Heart right ventricle (tissue), 16 donors: ENCODE measurements around the gene ADK. TPM values are rescaled to one million over a fixed set of nuclear protein-coding genes. Genes with fewer than 3 reads are reported as not detected.

Experiments
- ATAC-seq, 8 donors: fragments of 200-7000 bp; cut with Tn5 transposase; one replicate each; pipeline ENCODE4 v1.9.1; 2020; ENCODE audit warnings: mild to moderate bottlenecking in 8 of 8, moderate library complexity in 8 of 8, moderate number of reproducible peaks in 1 of 8
- DNase-seq, 2 donors: peaks; one replicate each; pipeline ENCODE4 v3.0.0-alpha.2; 2020
- H3K27ac ChIP-seq, 10 donors: fragments of 200-600 bp; sonication (generic) in 2 of 10; one replicate each; pipeline versions ENCODE4 v1.5.0 to v1.8.0; 2020 to 2022; ENCODE audit warnings: mild to moderate bottlenecking in 3 of 10
- H3K27me3 ChIP-seq, 7 donors: fragments of 200-600 bp; one replicate each; pipeline ENCODE4 v1.8.0; 2021 to 2022; ENCODE audit warnings: mild to moderate bottlenecking in 2 of 7
- H3K36me3 ChIP-seq, 9 donors: fragments of 200-600 bp; sonication (generic) in 1 of 9; one replicate each; pipeline versions ENCODE4 v1.5.0 to v1.8.0; 2020 to 2022; ENCODE audit warnings: mild to moderate bottlenecking in 2 of 9
- H3K4me1 ChIP-seq, 9 donors: fragments of 200-600 bp; sonication (generic) in 1 of 9; one replicate each; pipeline versions ENCODE4 v1.5.0 to v1.8.0; 2020 to 2022; ENCODE audit warnings: mild to moderate bottlenecking in 4 of 9
- H3K4me3 ChIP-seq, 10 donors: fragments of 200-600 bp; sonication (generic) in 2 of 10; one replicate each; pipeline versions ENCODE4 v1.5.0 to v1.8.0; 2020 to 2022; ENCODE audit warnings: mild to moderate bottlenecking in 7 of 10, moderate library complexity in 2 of 10
- H3K9me3 ChIP-seq, 11 donors: fragments of 200-600 bp in 10 of 11; sonication (generic) in 2 of 11; one replicate each; pipeline versions ENCODE4 v1.5.0 to v1.8.0; 2013 to 2022; ENCODE audit warnings: mild to moderate bottlenecking in 2 of 11, control low read depth in 1 of 11, moderate library complexity in 1 of 11
- WGBS, 2 donors: extraction: QIAGEN DNeasy Blood & Tissue Kit; methylation state at CpG; one replicate each; pipeline ENCODE4 v1.1.7; 2013; ENCODE audit warnings: inconsistent platforms in 1 of 2; 5-methylcytosine and 5-hydroxymethylcytosine counted together
- intact Hi-C, 10 donors: fragments of 100-400 bp; cut with DNase I; formaldehyde crosslinking; loops; one replicate each; pipeline versions ENCODE4 v1.11.1 to v1.14.2; 2022
- polyA plus RNA-seq, 2 donors: library from polyadenylated mRNA; stranded (reverse); fragments of 200-250 nt; gene quantifications; one replicate each; pipeline ENCODE4 v1.2.3, GENCODE V29; 2013
- total RNA-seq, 10 donors: library from RNA; stranded (reverse); fragmentation: NEBNext Ultra II Directional in 3 of 10; extraction: Animal tissue kit (Norgen Biotek cat#: 25700) in 3 of 10; gene quantifications; one replicate each; pipeline versions ENCODE4 v1.2.1 to v1.2.4, GENCODE V29; 2021 to 2023
- TF ChIP-seq, protein P1 (sequence below), 9 donors: fragments of 200-600 bp; sonication (generic) in 2 of 9; IDR thresholded peaks; one replicate each; pipeline versions ENCODE4 v1.5.0 to v1.8.0; 2021 to 2022; ENCODE audit warnings: antibody characterized with exemption in 9 of 9, mild to moderate bottlenecking in 5 of 9, moderate library complexity in 1 of 9
- donor health status: Arrhythmogenic right ventricular cardiomyopathy.
- donor health status: ischemic (EF 13 %, LVEDD 7.1; RV severe dilation, severe dysfunction).
- donor health status: healthy with polysubstance abuse.
- donor health status: DM: no; HTN: yes; CAD: no.
- donor health status: DM: no; HTN: no; CAD: no.
- donor health status: ischemic (EF 25% LVEDD 6.9; RV normal size, moderate dysfunction).
- donor health status: ischemic (EF 25% LVEDD 5.7; RV mildly dilated, moderate dysfunction).
- donor health status: healthy.
- donor health status: DM: yes; HTN: yes; CAD: no.
- donor health status: Ischemic cardiomyopathy.
- donor health status: ischemic (EF 35%, LVEDD 5.7; RV mildly dilated, moderate dysfunction).
- donor health status: nonischemic (EF 11% LVEDD 7.7; RV severe dilation, severe dysfunction).
- donor health status: DM: yes; HTN: yes; CAD: no.
- donor health status: PGD.
- donor health status: ischemic (EF 29% LVEDD 5.4; RV normal size, mild dysfunction).
- donor health status: nonischemic (EF 23%, LVEDD 6.1; RV moderate dilation, normal function).

The ADK gene
- total and polyA plus RNA-seq, 12 donors, result 13.0 to 50.0 (median 39.1) TPM

DNA sequence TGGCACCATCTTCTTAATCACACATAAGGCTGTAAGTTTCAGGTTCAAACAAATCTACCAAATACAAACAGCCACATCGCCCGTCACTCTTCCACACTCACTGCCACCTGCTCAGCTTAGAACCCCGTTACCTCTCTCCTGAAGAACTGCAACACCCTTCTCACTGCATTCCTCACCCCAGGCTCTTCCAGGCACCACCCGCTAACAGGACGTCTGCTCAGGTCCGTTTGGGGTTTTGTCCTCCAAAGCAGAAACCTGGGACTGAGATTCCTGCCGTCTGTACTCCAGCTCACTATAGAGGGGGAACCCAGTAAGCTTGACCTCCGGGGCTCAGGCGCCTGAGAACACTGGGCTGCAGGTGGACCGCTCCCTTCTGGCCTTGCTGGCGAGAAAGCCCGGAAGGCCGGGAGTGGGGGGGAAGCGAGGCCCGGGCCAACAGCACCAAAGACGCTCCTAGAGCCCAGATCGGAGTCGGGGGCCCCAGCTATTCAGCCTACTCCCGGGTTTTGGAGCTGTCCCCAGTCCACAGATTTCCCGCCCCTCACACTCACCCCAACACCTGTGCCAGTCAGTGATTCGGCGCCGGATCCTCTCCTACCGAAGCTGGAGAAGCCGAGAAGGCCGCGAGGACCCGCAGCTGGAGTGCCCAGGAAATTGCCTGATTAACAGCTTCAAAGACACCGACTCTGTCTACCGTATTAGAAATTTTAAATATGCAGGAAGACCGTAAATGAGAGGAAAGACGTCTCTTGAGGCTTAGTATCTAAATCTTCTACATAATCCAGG, 624 bp upstream of the ADK start, which contains the start of gene AP3M1:
AP3M1 (minus strand) TSS at position 625 of the 786 bp plus-strand sequence. CDS start 12,449 bp downstream, outside the sequence.
- TF ChIP-seq, protein P1, sequence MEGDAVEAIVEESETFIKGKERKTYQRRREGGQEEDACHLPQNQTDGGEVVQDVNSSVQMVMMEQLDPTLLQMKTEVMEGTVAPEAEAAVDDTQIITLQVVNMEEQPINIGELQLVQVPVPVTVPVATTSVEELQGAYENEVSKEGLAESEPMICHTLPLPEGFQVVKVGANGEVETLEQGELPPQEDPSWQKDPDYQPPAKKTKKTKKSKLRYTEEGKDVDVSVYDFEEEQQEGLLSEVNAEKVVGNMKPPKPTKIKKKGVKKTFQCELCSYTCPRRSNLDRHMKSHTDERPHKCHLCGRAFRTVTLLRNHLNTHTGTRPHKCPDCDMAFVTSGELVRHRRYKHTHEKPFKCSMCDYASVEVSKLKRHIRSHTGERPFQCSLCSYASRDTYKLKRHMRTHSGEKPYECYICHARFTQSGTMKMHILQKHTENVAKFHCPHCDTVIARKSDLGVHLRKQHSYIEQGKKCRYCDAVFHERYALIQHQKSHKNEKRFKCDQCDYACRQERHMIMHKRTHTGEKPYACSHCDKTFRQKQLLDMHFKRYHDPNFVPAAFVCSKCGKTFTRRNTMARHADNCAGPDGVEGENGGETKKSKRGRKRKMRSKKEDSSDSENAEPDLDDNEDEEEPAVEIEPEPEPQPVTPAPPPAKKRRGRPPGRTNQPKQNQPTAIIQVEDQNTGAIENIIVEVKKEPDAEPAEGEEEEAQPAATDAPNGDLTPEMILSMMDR (IDR thresholded peaks at IDR 0.05), result no peak
- no peaks in the 10 kb centered on the region for H3K27me3 ChIP-seq
- peaks cover 0 to 59% (median 44%) of the 10 kb centered on the region in 9 donors for H3K4me1 ChIP-seq
- H3K9me3 ChIP-seq, result no peaks in the 10 kb centered on the region
- ATAC-seq, result peak; percentile 62 to 85 (median 70)
- DNase-seq, result peak; percentile 82 to 88
- intact Hi-C loops, result loop anchor here in 4 of 10 donors (2.0 to 10.0 kb wide), 4 partner anchors 26 to 964 kb away; partner anchors contain the start of genes SAMD8 (in 2 of the 4) and KAT6B (in 1 of the 4)
- H3K36me3 ChIP-seq, result peaks cover 0 to 26% (median 7%) of the 10 kb centered on the region in 9 donors
- H3K4me3 ChIP-seq, result peak within 1 kb of the TSS; percentile 56 to 99 (median 76)
- peak within 1 kb of the TSS; percentile 62 to 93 (median 90) for H3K27ac ChIP-seq
- WGBS, 2 donors, result 0% methylated on average over 32 of the region's 32 CpGs

DNA sequence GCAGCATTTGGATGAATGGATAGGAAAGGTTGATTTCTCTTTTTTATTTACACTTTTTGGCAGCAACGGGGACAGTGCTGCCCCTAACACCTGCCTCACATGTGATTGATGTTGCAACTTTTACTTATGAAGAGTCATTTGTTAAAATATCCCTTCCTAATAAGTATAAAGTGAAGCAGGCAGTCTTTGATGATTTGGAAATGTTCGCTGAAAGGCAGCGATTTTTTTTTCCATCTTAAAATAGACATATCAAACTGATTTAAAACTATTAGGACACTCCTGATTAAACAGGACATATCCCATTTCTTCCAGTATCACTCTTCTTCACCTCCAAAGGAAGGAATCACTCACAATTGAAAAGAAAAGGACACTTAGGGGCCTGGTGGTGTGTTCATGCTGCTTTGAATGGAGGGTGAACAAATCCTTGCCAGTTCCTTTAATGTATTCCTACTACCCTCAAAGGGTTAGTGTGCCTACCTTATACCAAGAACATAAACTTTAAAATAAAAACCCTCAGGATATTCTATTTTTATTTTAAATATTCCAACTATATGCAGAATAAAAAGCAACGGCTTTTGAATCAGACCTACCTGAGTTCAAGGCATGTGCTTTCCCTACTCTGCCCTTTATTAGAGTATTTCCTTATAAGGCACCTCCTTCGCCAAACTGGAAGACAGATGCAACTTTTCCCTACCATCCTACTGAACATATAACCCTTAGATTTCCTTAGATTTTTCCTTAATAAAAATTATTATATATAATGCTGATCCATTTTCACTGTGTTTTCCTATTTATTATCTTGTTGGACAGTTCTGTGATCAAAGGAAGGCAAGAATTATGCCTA, 1.1 kb downstream of the ADK start:
- peaks cover 3 to 64% (median 48%) of the 10 kb centered on the region in 9 donors for H3K4me1 ChIP-seq
- no peaks in the 10 kb centered on the region for H3K27me3 ChIP-seq
- WGBS, 2 donors, result 17 to 26% methylated on average over 5 of the region's 5 CpGs
- TF ChIP-seq, protein P1 (IDR thresholded peaks at IDR 0.05), result no peak
- ATAC-seq (no peak), DNase-seq (no peak)
- H3K4me3 ChIP-seq, result peak overlapping the region; percentile 42 to 99 (median 76)
- intact Hi-C loops, result loop anchor here in 4 of 10 donors (2.0 to 10.0 kb wide), 4 partner anchors 25 to 963 kb away; partner anchors contain the start of genes SAMD8 (in 2 of the 4) and KAT6B (in 1 of the 4)
- H3K27ac ChIP-seq, result peak overlapping the region; percentile 62 to 93 (median 90)
- peaks cover 0 to 10% (median 2%) of the 10 kb centered on the region in 9 donors for H3K36me3 ChIP-seq
- no peaks in the 10 kb centered on the region for H3K9me3 ChIP-seq

DNA sequence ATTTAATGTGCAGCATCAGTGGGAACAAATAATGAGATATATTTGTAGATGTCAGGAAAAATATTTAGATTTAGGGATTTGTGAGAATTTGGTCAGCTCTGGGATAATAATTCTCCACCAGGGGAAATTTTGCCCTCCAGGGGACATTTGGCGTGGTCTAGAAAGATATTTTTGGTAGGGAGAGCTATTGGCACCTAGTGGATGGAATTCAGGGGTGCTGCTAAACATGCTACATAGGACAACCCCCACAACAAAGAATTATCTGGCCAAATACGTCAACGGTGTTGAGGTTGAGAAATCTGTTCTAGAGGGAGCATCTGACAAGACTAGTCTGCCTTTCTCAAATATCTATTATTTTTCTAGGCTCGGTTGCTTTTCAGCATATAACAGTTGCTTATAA, 2.1 kb downstream of the ADK start:
- Histone ChIP-seq H3K4me1 (peaks cover 3 to 70% (median 50%) of the 10 kb centered on the region in 9 donors), H3K27ac (peak overlapping the region in 8 of 10 donors; percentile 23 to 93 (median 90)), H3K4me3 (peak overlapping the region in 7 of 10 donors; percentile 69 to 99 (median 78)), H3K27me3 (no peaks in the 10 kb centered on the region), H3K9me3 (no peaks in the 10 kb centered on the region), H3K36me3 (peaks cover 0 to 2% (median 0%) of the 10 kb centered on the region in 9 donors)
- TF ChIP-seq, protein P1 (IDR thresholded peaks at IDR 0.05), result peak; percentile 28 to 62 (median 41)
- WGBS, 2 donors, result 34 to 42% methylated on average over 4 of the region's 4 CpGs
- peak in 1 of 2 donors; percentile 22 for DNase-seq
- no peak for ATAC-seq
- intact Hi-C loops, result loop anchor here in 3 of 10 donors (10.0 kb wide), 3 partner anchors 82 to 962 kb away; partner anchors contain the start of genes SAMD8 (in 2 of the 3) and KAT6B (in 1 of the 3)
